Fibroblast of skin of back (primary cell): ENCODE data around the gene DCAF16.

Source experiments
- DNase-seq: peaks from one replicate; pipeline ENCODE4 v3.0.0-alpha.2; 2013

DCAF16 gene

GRCh38 chr4:17781300-17782287 lies 29.0 kb downstream of the DCAF16 start, which contains the start of gene FAM184B:
Gene FAM184B, minus strand, starts transcription at chr4:17781621. Its CDS starts 322 bp downstream, at chr4:17781299.
- no peak for DNase-seq

GRCh38 chr4:17780501-17781299 lies 29.9 kb downstream of the DCAF16 start:
- peak; percentile 53 for DNase-seq

- no peak for DNase-seq
Observed at GRCh38 chr4:17778431-17778830, 32.1 kb downstream of the DCAF16 start.

- DNase-seq, result no peak
Observed at GRCh38 chr4:17773135-17773698, 37.3 kb downstream of the DCAF16 start.

- DNase-seq, result no peak
Observed at GRCh38 chr4:17771284-17771908, 39.2 kb downstream of the DCAF16 start.

- DNase-seq, result no peak
Observed at GRCh38 chr4:17770845-17771244, 39.7 kb downstream of the DCAF16 start.

GRCh38 chr4:17769406-17770174 lies 41.0 kb downstream of the DCAF16 start:
- DNase-seq, result no peak

GRCh38 chr4:17766826-17767458 lies 43.6 kb downstream of the DCAF16 start:
- DNase-seq, result no peak

GRCh38 chr4:17765514-17766286 lies 44.9 kb downstream of the DCAF16 start:
- no peak for DNase-seq

- DNase-seq, result no peak
Observed at GRCh38 chr4:17763931-17764330, 46.6 kb downstream of the DCAF16 start.

- no peak for DNase-seq
Observed at GRCh38 chr4:17763416-17763815, 47.1 kb downstream of the DCAF16 start.

GRCh38 chr4:17762726-17763125 lies 47.8 kb downstream of the DCAF16 start:
- no peak for DNase-seq

GRCh38 chr4:17761062-17761461 lies 49.5 kb downstream of the DCAF16 start:
- DNase-seq, result no peak

GRCh38 chr4:17760626-17761025 lies 49.9 kb downstream of the DCAF16 start:
- no peak for DNase-seq

GRCh38 chr4:17758485-17758884 lies 52.1 kb downstream of the DCAF16 start:
- no peak for DNase-seq

GRCh38 chr4:17757621-17758020 lies 52.9 kb downstream of the DCAF16 start:
- no peak for DNase-seq

- no peak for DNase-seq
Observed at GRCh38 chr4:17753646-17754045, 56.9 kb downstream of the DCAF16 start.
